GM23338 (cell line): ENCODE results near the gene FKBP6. TPM values are rescaled to one million over a fixed set of nuclear protein-coding genes. Genes with fewer than 3 reads are reported as not detected.

Experiments used
- ATAC-seq: fragments of 200-7000 bp; cut with Tn5 transposase; 3 replicates; pipeline ENCODE4 v1.9.1; 2020
- DNase-seq: peaks from one replicate; pipeline ENCODE4 v3.0.0-alpha.2; 2015; ENCODE audit warnings: low spot score
- H2AFZ ChIP-seq: fragments of 200-600 bp; sonication (generic); 2 replicates; pipeline ENCODE4 v1.8.0; 2016; ENCODE audit warnings: antibody characterized with exemption, mild to moderate bottlenecking, moderate library complexity
- H3F3A ChIP-seq: fragments of 200-600 bp; sonication (generic); replicated peaks from 2 replicates; pipeline ENCODE4 v1.8.0; 2017; ENCODE audit warnings: antibody characterized with exemption, mixed run types, low read depth
- H3K27ac ChIP-seq: fragments of 200-600 bp; sonication (generic); 2 replicates; pipeline ENCODE4 v1.6.1; 2016; ENCODE audit warnings: low read depth
- H3K27me3 ChIP-seq: fragments of 200-600 bp; sonication (generic); 2 replicates; pipeline ENCODE4 v1.8.0; 2016; ENCODE audit warnings: mild to moderate bottlenecking, mixed run types, moderate library complexity; ENCODE audit not compliant: insufficient read depth
- H3K36me3 ChIP-seq: fragments of 200-600 bp; sonication (generic); 2 replicates; pipeline ENCODE4 v1.8.0; 2016; ENCODE audit warnings: mild to moderate bottlenecking; ENCODE audit not compliant: insufficient read depth
- H3K4me1 ChIP-seq: fragments of 200-600 bp; sonication (generic); 2 replicates; pipeline ENCODE4 v1.8.0; 2016; ENCODE audit warnings: mild to moderate bottlenecking, moderate library complexity; ENCODE audit not compliant: insufficient read depth
- H3K4me2 ChIP-seq: fragments of 200-600 bp; sonication (generic); 2 replicates; pipeline ENCODE4 v1.7.1; 2017; ENCODE audit warnings: mixed run types
- H3K4me3 ChIP-seq: fragments of 200-600 bp; sonication (generic); 2 replicates; pipeline ENCODE4 v1.6.1; 2016; ENCODE audit warnings: mixed run types
- H3K79me2 ChIP-seq: fragments of 200-600 bp; sonication (generic); replicated peaks from 2 replicates; pipeline ENCODE4 v1.8.0; 2017; ENCODE audit warnings: mild to moderate bottlenecking; ENCODE audit not compliant: insufficient read depth
- H3K9me2 ChIP-seq: fragments of 200-600 bp; sonication (generic); 2 replicates; pipeline ENCODE4 v1.8.0; 2017; ENCODE audit not compliant: insufficient read depth
- H4K20me1 ChIP-seq: fragments of 200-600 bp; sonication (generic); replicated peaks from 2 replicates; pipeline ENCODE4 v1.8.0; 2017; ENCODE audit warnings: mild to moderate bottlenecking; ENCODE audit not compliant: insufficient read depth
- H3K27ac Mint-ChIP-seq: 2 replicates; pipeline ENCODE4 v1.8.0; 2020; ENCODE audit warnings: inconsistent platforms, mild to moderate bottlenecking, moderate library complexity, mixed read lengths
- H3K27me3 Mint-ChIP-seq: 3 replicates; pipeline ENCODE4 v1.8.0; 2022; ENCODE audit warnings: low read depth, mild to moderate bottlenecking, moderate library complexity, mixed read lengths, inconsistent platforms; ENCODE audit not compliant: insufficient read depth, poor library complexity
- H3K36me3 Mint-ChIP-seq: 3 replicates; pipeline ENCODE4 v1.8.0; 2021; ENCODE audit warnings: low read depth, mild to moderate bottlenecking, inconsistent platforms, moderate library complexity, mixed read lengths
- H3K4me1 Mint-ChIP-seq: 3 replicates; pipeline ENCODE4 v1.8.0; 2020; ENCODE audit warnings: mild to moderate bottlenecking, inconsistent platforms, mixed read lengths
- H3K4me3 Mint-ChIP-seq: 3 replicates; pipeline ENCODE4 v1.8.0; 2021; ENCODE audit warnings: moderate library complexity, mild to moderate bottlenecking, inconsistent platforms, mixed read lengths
- H3K9me3 Mint-ChIP-seq: 3 replicates; pipeline ENCODE4 v1.8.0; 2020; ENCODE audit warnings: moderate library complexity, mild to moderate bottlenecking, inconsistent platforms, mixed read lengths
- EZH2phosphoT487 ChIP-seq: fragments of 200-600 bp; sonication (generic); IDR thresholded peaks from one replicate; pipeline ENCODE4 v1.8.1; 2018; ENCODE audit warnings: antibody characterized with exemption; ENCODE audit not compliant: unreplicated experiment
- JUNB ChIP-seq: IDR thresholded peaks from one replicate; pipeline ENCODE4 v1.6.1; 2016; ENCODE audit warnings: antibody characterized with exemption; ENCODE audit not compliant: unreplicated experiment
- polyA plus RNA-seq: library from polyadenylated mRNA; unstranded; fragments of >200 nt; fragmentation: Nextera tagmentation; extraction: Ambion mirVana; gene quantifications from 2 replicates; pipeline ENCODE4 v1.2.1, GENCODE V29; 2016
- total RNA-seq: library from RNA; depleted of rRNA; stranded (reverse); fragments of >200 nt; shearing (Covaris generic); gene quantifications from 2 replicates; pipeline ENCODE4 v1.2.3, GENCODE V29; 2014
- TF ChIP-seq, protein P1 (sequence below): fragments of 250-450 bp; sonication (Bioruptor Pico); IDR thresholded peaks from 2 replicates; pipeline ENCODE4 v1.5.0; 2020; ENCODE audit warnings: mild to moderate bottlenecking, moderate library complexity
- TF ChIP-seq, protein P2 (sequence below): IDR thresholded peaks from one replicate; pipeline ENCODE4 v1.6.1; 2018; ENCODE audit warnings: antibody characterized with exemption; ENCODE audit not compliant: unreplicated experiment

Gene FKBP6
- total and polyA plus RNA-seq, 2 experiments from 2014 or later = 0.15 TPM; not detected in 1

DNA sequence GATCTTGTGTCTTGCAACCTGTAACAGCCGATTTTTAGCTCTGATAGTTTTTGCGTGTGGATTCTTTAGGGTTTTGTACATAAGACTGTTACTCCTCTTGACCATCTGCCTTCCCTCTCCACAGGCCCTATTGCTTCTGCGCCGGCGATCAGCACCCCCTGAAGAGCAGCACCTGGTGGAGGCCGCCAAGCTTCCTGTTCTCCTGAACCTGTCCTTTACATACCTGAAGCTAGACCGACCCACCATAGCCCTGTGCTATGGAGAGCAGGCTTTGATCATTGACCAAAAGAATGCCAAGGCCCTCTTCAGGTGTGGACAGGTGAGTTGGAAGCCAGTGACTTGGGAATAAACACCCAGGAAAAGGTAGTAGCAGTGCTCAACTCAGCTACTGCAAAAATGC, 12.6 kb downstream of the FKBP6 start:
- DNase-seq = peak; percentile 46
- H3K27ac ChIP-seq = no peak overlapping the region
- no peaks in the 10 kb centered on the region for H3K27me3 ChIP-seq
- H3K4me3 Mint-ChIP-seq = no peak overlapping the region
- H4K20me1 ChIP-seq = no peaks in the 10 kb centered on the region
- peaks cover 27% of the 10 kb centered on the region for H3K4me1 Mint-ChIP-seq
- H3K4me2 ChIP-seq = no peak overlapping the region
- peaks cover 7% of the 10 kb centered on the region; the same call in 1 of the 2 replicates for H3K4me1 ChIP-seq
- no peaks in the 10 kb centered on the region for H3K9me3 Mint-ChIP-seq
- no peaks in the 10 kb centered on the region for H3K36me3 Mint-ChIP-seq
- TF ChIP-seq, protein P1, sequence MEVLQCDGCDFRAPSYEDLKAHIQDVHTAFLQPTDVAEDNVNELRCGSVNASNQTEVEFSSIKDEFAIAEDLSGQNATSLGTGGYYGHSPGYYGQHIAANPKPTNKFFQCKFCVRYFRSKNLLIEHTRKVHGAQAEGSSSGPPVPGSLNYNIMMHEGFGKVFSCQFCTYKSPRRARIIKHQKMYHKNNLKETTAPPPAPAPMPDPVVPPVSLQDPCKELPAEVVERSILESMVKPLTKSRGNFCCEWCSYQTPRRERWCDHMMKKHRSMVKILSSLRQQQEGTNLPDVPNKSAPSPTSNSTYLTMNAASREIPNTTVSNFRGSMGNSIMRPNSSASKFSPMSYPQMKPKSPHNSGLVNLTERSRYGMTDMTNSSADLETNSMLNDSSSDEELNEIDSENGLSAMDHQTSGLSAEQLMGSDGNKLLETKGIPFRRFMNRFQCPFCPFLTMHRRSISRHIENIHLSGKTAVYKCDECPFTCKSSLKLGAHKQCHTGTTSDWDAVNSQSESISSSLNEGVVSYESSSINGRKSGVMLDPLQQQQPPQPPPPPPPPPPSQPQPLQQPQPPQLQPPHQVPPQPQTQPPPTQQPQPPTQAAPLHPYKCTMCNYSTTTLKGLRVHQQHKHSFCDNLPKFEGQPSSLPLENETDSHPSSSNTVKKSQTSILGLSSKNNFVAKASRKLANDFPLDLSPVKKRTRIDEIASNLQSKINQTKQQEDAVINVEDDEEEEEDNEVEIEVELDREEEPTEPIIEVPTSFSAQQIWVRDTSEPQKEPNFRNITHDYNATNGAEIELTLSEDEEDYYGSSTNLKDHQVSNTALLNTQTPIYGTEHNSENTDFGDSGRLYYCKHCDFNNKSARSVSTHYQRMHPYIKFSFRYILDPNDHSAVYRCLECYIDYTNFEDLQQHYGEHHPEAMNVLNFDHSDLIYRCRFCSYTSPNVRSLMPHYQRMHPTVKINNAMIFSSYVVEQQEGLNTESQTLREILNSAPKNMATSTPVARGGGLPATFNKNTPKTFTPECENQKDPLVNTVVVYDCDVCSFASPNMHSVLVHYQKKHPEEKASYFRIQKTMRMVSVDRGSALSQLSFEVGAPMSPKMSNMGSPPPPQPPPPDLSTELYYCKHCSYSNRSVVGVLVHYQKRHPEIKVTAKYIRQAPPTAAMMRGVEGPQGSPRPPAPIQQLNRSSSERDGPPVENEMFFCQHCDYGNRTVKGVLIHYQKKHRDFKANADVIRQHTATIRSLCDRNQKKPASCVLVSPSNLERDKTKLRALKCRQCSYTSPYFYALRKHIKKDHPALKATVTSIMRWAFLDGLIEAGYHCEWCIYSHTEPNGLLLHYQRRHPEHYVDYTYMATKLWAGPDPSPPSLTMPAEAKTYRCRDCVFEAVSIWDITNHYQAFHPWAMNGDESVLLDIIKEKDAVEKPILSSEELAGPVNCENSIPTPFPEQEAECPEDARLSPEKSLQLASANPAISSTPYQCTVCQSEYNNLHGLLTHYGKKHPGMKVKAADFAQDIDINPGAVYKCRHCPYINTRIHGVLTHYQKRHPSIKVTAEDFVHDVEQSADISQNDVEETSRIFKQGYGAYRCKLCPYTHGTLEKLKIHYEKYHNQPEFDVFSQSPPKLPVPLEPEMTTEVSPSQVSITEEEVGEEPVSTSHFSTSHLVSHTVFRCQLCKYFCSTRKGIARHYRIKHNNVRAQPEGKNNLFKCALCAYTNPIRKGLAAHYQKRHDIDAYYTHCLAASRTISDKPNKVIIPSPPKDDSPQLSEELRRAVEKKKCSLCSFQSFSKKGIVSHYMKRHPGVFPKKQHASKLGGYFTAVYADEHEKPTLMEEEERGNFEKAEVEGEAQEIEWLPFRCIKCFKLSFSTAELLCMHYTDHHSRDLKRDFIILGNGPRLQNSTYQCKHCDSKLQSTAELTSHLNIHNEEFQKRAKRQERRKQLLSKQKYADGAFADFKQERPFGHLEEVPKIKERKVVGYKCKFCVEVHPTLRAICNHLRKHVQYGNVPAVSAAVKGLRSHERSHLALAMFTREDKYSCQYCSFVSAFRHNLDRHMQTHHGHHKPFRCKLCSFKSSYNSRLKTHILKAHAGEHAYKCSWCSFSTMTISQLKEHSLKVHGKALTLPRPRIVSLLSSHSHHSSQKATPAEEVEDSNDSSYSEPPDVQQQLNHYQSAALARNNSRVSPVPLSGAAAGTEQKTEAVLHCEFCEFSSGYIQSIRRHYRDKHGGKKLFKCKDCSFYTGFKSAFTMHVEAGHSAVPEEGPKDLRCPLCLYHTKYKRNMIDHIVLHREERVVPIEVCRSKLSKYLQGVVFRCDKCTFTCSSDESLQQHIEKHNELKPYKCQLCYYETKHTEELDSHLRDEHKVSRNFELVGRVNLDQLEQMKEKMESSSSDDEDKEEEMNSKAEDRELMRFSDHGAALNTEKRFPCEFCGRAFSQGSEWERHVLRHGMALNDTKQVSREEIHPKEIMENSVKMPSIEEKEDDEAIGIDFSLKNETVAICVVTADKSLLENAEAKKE (CRISPR knock-in tag) = peak; percentile 95
- TF ChIP-seq JUNB (no peak), EZH2phosphoT487 (no peak)
- TF ChIP-seq, protein P2, sequence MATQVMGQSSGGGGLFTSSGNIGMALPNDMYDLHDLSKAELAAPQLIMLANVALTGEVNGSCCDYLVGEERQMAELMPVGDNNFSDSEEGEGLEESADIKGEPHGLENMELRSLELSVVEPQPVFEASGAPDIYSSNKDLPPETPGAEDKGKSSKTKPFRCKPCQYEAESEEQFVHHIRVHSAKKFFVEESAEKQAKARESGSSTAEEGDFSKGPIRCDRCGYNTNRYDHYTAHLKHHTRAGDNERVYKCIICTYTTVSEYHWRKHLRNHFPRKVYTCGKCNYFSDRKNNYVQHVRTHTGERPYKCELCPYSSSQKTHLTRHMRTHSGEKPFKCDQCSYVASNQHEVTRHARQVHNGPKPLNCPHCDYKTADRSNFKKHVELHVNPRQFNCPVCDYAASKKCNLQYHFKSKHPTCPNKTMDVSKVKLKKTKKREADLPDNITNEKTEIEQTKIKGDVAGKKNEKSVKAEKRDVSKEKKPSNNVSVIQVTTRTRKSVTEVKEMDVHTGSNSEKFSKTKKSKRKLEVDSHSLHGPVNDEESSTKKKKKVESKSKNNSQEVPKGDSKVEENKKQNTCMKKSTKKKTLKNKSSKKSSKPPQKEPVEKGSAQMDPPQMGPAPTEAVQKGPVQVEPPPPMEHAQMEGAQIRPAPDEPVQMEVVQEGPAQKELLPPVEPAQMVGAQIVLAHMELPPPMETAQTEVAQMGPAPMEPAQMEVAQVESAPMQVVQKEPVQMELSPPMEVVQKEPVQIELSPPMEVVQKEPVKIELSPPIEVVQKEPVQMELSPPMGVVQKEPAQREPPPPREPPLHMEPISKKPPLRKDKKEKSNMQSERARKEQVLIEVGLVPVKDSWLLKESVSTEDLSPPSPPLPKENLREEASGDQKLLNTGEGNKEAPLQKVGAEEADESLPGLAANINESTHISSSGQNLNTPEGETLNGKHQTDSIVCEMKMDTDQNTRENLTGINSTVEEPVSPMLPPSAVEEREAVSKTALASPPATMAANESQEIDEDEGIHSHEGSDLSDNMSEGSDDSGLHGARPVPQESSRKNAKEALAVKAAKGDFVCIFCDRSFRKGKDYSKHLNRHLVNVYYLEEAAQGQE = no peak
- H3K4me3 ChIP-seq = no peak overlapping the region
- peak; percentile 86 for ATAC-seq
- H3K36me3 ChIP-seq = no peaks in the 10 kb centered on the region
- H3K9me2 ChIP-seq = no peaks in the 10 kb centered on the region
- H3K79me2 ChIP-seq = no peaks in the 10 kb centered on the region
- H3K27me3 Mint-ChIP-seq = peaks cover 7% of the 10 kb centered on the region
- H2AFZ ChIP-seq = no peak overlapping the region
- no peaks in the 10 kb centered on the region for H3F3A ChIP-seq
- H3K27ac Mint-ChIP-seq = peak overlapping the region; percentile 2; the same call in 1 of the 2 replicates
